ENCODE data around the gene FBLN5. TPM values are rescaled to one million over a fixed set of nuclear protein-coding genes. Genes with fewer than 3 reads are reported as not detected.

The FBLN5 gene
- total RNA-seq, 1 donor from 2014 or later: 31.8 TPM

GRCh38 chr14:91953170-91953985 is 5.9 kb upstream of the FBLN5 start:
- DNase-seq (ENCODE audit: low spot score): no peak
- intact Hi-C loops (cut with DNase I): no loop called here

- DNase-seq (ENCODE audit: low spot score): no peak
- intact Hi-C loops (cut with DNase I): no loop called here
Observed at GRCh38 chr14:91946622-91947474, 646 bp downstream of the FBLN5 start.

GRCh38 chr14:91945751-91946621 is 1.5 kb downstream of the FBLN5 start:
- intact Hi-C loops (cut with DNase I): no loop called here
- DNase-seq (ENCODE audit: low spot score): no peak

- intact Hi-C loops (cut with DNase I): no loop called here
- no peak for DNase-seq (ENCODE audit: low spot score)
Observed at GRCh38 chr14:91942946-91943345, 4.5 kb downstream of the FBLN5 start.

GRCh38 chr14:91942128-91942527 is 5.4 kb downstream of the FBLN5 start:
- no peak for DNase-seq (ENCODE audit: low spot score)
- intact Hi-C loops (cut with DNase I): no loop called here

GRCh38 chr14:91940209-91940608 is 7.3 kb downstream of the FBLN5 start:
- DNase-seq (ENCODE audit: low spot score): no peak
- intact Hi-C loops (cut with DNase I): no loop called here

- intact Hi-C loops (cut with DNase I): no loop called here
Observed at GRCh38 chr14:91935586-91935985, 11.9 kb downstream of the FBLN5 start.

GRCh38 chr14:91934554-91935285 is 12.8 kb downstream of the FBLN5 start:
- intact Hi-C loops (cut with DNase I): no loop called here
- no peak for DNase-seq (ENCODE audit: low spot score)

More at GRCh38 chr14:91935586-91935985, 11.9 kb downstream of the FBLN5 start:
- DNase-seq (ENCODE audit: low spot score): no peak

- intact Hi-C loops (cut with DNase I): no loop called here
- DNase-seq (ENCODE audit: low spot score): no peak
Observed at GRCh38 chr14:91931478-91932088, 15.9 kb downstream of the FBLN5 start.

- no peak for DNase-seq (ENCODE audit: low spot score)
- intact Hi-C loops (cut with DNase I): no loop called here
Observed at GRCh38 chr14:91929700-91930099, 17.8 kb downstream of the FBLN5 start.

- intact Hi-C loops (cut with DNase I): no loop called here
Observed at GRCh38 chr14:91927800-91928199, 19.7 kb downstream of the FBLN5 start.

GRCh38 chr14:91927191-91927590 is 20.3 kb downstream of the FBLN5 start:
- intact Hi-C loops (cut with DNase I): no loop called here
- DNase-seq (ENCODE audit: low spot score): no peak

More at GRCh38 chr14:91927800-91928199, 19.7 kb downstream of the FBLN5 start:
- DNase-seq (ENCODE audit: low spot score): no peak

GRCh38 chr14:91926131-91926890 is 21.2 kb downstream of the FBLN5 start:
- intact Hi-C loops (cut with DNase I): no loop called here
- DNase-seq (ENCODE audit: low spot score): no peak

GRCh38 chr14:91925727-91926121 is 21.8 kb downstream of the FBLN5 start:
- DNase-seq (ENCODE audit: low spot score): no peak
- intact Hi-C loops (cut with DNase I): no loop called here

- no peak for DNase-seq (ENCODE audit: low spot score)
- intact Hi-C loops (cut with DNase I): no loop called here
Observed at GRCh38 chr14:91925001-91925726, 22.3 kb downstream of the FBLN5 start.

- intact Hi-C loops (cut with DNase I): no loop called here
- no peak for DNase-seq (ENCODE audit: low spot score)
Observed at GRCh38 chr14:91920526-91920925, 27.0 kb downstream of the FBLN5 start.

- intact Hi-C loops (cut with DNase I): no loop called here
- DNase-seq (ENCODE audit: low spot score): no peak
Observed at GRCh38 chr14:91919814-91920213, 27.7 kb downstream of the FBLN5 start.

Measured in cardiac septum (tissue), 1 donor.